Heart left ventricle (tissue), 13 donors: Measurements from ENCODE around the gene PKP1.

Experiments
- POLR2A ChIP-seq, 2 donors: fragments of 450-650 bp; IDR thresholded peaks; one replicate each; pipeline ENCODE4 v1.6.1; 2017; ENCODE audit warnings: antibody characterized with exemption in 2 of 2, mild to moderate bottlenecking in 2 of 2, moderate library complexity in 2 of 2
- TF ChIP-seq, protein P1 (sequence below), 12 donors: fragments of 200-600 bp; sonication (generic) in 4 of 12; IDR thresholded peaks; one replicate each; pipeline versions ENCODE4 v1.5.0 to v1.8.0; 2018 to 2022; ENCODE audit warnings: antibody characterized with exemption in 12 of 12, mild to moderate bottlenecking in 5 of 12
- donor health status: ischemic (EF 13 %, LVEDD 7.1; RV severe dilation, severe dysfunction).
- donor health status: DM: no; HTN: yes; CAD: no.
- donor health status: DM: no; HTN: no; CAD: no.
- donor health status: ischemic (EF 25% LVEDD 6.9; RV normal size, moderate dysfunction).
- donor health status: ischemic (EF 25% LVEDD 5.7; RV mildly dilated, moderate dysfunction).
- donor health status: ischemic (EF 35%, LVEDD 5.7; RV mildly dilated, moderate dysfunction).
- donor health status: nonischemic (EF 11% LVEDD 7.7; RV severe dilation, severe dysfunction).
- donor health status: DM: yes; HTN: yes; CAD: no.
- donor health status: PGD.
- donor health status: ischemic (EF 29% LVEDD 5.4; RV normal size, mild dysfunction).
- donor health status: nonischemic (EF 23%, LVEDD 6.1; RV moderate dilation, normal function).

DNA sequence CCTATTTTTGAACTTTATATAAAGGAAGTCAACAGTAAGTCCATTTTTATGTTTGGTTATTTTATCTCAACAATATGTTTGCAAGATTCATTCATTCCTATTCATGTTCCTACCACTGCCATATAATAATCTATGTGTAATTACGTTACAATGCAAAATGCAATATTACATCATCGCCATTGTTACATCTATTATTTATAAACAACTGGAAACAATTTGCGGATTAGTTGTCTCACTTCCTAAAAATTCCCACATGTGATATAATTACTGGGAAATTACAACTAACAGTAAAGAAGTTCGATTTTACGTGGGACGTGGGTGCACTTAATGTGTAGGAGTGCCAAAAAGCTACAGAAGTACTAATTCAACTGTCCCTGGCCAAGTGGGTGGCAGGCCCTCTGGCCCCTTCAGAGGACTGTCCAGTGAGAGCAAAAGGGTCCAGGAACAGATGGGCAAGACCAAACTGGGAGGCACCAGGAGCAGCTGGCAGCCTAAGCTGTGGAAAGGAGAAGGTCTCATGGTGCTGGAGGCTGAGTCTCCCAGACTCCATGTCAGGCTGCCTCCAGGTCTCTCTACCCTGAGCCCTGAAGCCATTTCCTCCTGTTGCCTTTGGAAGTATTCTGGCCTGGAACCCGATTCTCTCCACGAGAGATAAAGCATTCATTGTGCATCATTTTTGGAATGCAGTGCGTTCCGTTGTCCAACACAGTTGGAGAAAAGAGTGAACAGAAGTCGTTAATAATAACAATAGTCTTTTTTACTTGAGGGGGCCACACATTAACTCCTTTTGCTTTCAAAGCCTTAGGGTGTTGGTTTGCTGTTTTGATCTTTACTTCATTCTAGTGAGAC lies 51.2 kb downstream of the PKP1 start:
- TF ChIP-seq, protein P1, sequence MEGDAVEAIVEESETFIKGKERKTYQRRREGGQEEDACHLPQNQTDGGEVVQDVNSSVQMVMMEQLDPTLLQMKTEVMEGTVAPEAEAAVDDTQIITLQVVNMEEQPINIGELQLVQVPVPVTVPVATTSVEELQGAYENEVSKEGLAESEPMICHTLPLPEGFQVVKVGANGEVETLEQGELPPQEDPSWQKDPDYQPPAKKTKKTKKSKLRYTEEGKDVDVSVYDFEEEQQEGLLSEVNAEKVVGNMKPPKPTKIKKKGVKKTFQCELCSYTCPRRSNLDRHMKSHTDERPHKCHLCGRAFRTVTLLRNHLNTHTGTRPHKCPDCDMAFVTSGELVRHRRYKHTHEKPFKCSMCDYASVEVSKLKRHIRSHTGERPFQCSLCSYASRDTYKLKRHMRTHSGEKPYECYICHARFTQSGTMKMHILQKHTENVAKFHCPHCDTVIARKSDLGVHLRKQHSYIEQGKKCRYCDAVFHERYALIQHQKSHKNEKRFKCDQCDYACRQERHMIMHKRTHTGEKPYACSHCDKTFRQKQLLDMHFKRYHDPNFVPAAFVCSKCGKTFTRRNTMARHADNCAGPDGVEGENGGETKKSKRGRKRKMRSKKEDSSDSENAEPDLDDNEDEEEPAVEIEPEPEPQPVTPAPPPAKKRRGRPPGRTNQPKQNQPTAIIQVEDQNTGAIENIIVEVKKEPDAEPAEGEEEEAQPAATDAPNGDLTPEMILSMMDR (IDR thresholded peaks at IDR 0.05): no peak
- TF ChIP-seq POLR2A (IDR thresholded peaks at IDR 0.05): no peak
